Glomerular endothelial cell (primary cell): ENCODE data around the gene ST8SIA2. TPM values are rescaled to one million over a fixed set of nuclear protein-coding genes. Genes with fewer than 3 reads are reported as not detected.

Experiments used
- DNase-seq: peaks from one replicate; pipeline ENCODE4 v3.0.0-alpha.2; 2011; ENCODE audit warnings: low read depth, low spot score; ENCODE audit errors: extremely low read depth
- total RNA-seq: library from RNA; depleted of rRNA; stranded (reverse); fragments of >200 nt; gene quantifications from 2 replicates; pipeline ENCODE4 v1.2.3, GENCODE V29; 2015

The ST8SIA2 gene
- total RNA-seq, 1 donor from 2014 or later: not detected

DNA sequence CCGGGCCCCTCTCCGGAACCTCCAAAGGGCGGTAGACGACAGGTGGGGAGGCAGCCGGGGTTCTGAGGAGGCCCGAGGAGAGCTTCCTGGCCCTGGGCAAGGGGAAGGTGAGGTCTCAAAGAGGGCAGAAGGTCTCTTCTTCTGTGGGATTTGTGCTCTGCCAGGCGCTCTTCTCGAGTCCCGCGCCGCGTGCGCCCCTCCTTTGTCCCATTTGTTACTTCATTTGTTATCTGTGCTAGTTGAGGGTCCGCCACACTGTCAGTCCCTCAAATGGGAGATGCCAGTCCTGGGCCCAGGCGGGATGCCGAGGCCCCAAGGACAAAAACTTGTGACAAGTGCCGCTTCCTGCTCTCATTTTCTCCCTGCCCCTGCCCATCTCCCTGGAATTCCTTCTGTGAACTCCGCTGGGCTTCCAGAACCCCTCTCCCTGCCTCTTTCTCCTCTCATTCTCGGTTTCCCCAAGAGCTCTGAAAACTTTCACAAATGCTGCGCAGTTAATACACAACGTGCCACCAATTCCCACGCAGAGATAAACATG lies 1.5 kb downstream of the ST8SIA2 start:
- DNase-seq: no peak

DNA sequence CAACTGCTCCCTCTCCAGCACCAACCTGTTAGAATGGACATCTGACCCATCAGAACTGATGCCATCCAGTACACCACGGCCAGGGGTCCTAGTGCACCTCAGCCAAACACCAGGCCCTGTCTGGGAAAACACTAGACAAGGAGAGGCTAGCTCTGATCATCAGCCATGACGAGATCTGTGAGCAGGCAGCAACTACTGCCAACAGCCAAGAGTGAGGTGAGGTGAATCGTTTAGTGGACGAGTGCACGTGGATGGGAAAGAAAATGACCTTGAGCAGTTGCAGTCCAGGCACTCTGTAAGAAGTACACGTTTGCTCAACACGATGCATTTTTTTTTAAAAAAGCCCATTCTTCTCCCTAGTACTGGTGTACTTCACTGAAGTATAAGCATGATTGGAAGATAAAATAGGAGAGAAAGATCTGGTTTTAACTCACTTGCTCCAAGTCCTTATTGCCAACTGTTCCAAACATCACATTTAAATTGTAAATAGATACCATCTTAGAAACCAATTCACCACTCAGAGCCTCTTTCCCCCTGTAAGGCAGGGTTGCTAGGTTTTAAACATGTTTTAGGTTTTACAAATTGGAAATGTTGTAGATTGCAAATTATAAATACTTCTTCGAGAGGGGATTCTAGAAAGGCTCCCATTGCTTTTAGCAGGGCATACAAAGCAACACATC lies 5.7 kb downstream of the ST8SIA2 start:
- DNase-seq: no peak

GRCh38 chr15:92400573-92400972 lies 6.9 kb downstream of the ST8SIA2 start:
- no peak for DNase-seq

GRCh38 chr15:92400980-92401787 lies 7.5 kb downstream of the ST8SIA2 start:
- no peak for DNase-seq

- DNase-seq: no peak
Measured at GRCh38 chr15:92402751-92403150, 9.1 kb downstream of the ST8SIA2 start.

DNA sequence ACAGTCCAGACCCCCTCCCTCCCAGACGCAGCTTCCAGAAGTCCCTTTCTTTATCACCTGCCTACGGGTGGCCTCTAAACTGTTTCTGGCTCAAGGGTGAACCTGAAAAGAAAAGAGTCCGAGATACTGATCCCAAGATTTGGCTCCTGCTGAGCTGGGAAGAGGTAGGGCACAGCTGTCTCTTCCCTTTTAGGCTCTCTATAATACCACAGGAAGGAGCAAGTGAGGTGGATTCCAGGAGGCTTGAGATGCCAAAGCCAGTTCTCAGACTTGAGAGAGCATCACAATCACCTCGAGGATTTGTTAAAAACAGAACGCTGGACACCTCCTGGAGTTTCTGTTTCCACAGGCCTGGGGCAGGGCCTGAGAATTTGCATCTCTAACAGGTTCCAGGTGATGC lies 12.3 kb downstream of the ST8SIA2 start:
- DNase-seq: no peak

- no peak for DNase-seq
Measured at GRCh38 chr15:92407321-92407720, 13.6 kb downstream of the ST8SIA2 start.

DNA sequence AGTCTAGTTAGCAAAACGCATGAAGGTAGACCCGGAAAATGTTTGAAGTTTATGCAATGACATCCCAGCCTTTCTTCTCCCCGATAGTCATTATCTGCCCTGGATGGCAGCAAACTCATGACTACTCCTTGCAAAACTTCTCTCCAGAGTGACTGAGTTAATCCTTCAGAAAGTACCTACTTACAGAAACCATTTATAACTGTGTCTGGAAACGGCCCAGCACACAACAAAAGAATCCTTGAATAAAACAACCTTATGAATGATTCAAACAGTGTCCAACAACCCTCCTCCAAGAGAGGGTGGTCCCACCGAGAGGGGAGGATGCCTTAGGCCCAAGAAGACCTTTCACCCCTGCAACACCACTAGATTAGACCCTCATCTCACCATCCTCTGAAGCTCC lies 14.2 kb downstream of the ST8SIA2 start:
- no peak for DNase-seq

GRCh38 chr15:92409006-92409405 lies 15.3 kb downstream of the ST8SIA2 start:
- DNase-seq: no peak

GRCh38 chr15:92409521-92409920 lies 15.8 kb downstream of the ST8SIA2 start:
- no peak for DNase-seq

DNA sequence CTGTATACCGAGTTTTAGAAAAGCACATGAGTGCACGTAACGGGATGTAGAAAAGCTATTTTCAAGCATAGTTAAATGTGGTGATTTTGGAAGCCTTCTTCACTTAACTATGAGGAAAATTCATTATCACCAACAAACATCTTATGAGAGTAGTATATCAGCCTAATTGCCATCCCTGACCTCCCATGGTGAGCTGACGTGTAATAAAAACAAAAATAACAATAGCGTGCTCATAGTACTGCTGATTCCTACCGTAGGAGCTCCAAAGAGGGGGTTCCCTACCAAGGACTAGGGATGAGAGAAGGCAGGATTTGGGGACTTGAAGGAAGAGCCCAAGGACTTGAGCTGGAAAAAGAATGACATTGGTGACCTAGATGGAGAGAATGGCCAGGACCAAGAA lies 16.9 kb downstream of the ST8SIA2 start:
- no peak for DNase-seq

DNA sequence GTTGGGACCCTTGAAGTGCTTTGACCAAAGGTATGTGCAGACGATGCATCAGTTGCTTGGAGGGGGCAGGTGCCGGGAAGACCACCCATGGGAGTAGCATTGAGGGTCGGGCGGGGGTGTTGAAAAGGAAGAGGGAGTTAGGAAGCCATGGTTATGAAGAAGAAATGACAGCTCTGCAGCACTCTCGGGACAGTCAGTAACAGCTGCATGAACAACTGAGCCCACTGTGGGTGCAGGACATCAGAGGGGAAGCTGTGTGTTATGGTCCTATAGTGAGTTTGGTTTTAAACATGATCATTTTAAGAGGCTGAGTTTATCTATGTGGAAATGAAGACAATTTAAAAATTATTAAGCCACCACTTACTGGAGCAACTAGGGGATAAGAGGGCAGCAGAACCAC lies 17.6 kb downstream of the ST8SIA2 start:
- DNase-seq: no peak

DNA sequence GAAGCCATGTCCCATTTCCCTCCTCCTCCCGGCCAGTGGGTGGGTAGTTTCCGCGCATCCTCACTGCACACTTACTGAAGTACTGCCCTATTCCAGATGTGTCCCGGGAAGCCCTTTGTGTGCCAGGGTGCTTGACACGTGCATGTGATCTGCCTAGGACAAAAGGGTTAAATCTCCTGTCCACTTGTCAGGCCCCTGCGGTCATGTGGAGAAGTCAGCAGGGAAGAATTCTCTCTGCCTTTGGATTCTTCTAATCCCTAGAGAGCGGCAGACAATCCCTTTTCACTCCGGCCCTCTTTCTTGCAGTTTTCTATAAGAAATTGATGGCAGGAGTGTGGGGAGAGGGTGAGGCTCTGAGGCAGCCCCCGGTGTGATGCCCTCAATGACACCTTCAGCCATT lies 19.8 kb downstream of the ST8SIA2 start:
- DNase-seq: no peak

- no peak for DNase-seq
Measured at GRCh38 chr15:92415639-92416297, 22.1 kb downstream of the ST8SIA2 start.

DNA sequence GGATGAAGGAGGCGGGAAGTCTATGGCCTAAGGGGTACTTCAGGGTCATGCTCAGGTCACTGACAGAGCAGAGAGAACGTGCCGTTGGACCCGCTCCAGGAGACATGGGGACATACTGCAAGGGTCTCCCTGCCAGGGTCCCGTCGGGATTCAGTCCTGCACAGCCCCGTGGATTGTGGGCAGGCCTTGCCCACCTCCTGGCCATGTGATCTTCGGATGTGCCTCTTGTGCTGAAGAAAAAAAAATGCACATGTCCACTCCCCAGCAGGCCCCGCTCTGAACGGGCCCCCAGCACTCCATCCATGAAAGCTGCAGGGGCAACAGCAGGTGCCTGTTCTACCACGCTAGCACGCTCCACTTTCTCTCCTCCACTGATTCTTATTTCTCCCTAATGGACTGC lies 22.9 kb downstream of the ST8SIA2 start:
- DNase-seq: no peak

GRCh38 chr15:92417716-92418115 lies 24.0 kb downstream of the ST8SIA2 start:
- DNase-seq: no peak

DNA sequence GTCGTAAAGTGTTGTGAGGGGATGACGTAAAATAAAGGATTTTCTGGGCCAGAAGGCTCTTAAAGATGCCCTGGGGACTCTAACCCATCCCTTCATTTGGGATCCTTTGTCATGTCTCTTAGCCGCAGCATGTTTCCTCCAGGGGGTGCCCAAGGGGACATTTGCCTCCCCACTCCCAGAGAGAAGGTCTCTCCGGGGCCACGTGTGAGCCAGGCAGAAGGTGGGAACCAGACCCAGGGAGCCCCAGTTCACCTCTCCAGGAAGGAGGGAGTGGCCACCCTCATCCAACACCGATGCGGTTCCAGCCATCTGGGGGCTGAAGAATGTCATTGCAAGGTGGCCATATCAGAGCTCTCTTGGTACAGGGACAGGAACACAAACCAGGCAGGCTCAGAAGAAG lies 25.2 kb downstream of the ST8SIA2 start:
- DNase-seq: no peak

GRCh38 chr15:92421976-92422375 lies 28.3 kb downstream of the ST8SIA2 start:
- no peak for DNase-seq

- no peak for DNase-seq
Measured at GRCh38 chr15:92425578-92426225, 32.0 kb downstream of the ST8SIA2 start.

DNA sequence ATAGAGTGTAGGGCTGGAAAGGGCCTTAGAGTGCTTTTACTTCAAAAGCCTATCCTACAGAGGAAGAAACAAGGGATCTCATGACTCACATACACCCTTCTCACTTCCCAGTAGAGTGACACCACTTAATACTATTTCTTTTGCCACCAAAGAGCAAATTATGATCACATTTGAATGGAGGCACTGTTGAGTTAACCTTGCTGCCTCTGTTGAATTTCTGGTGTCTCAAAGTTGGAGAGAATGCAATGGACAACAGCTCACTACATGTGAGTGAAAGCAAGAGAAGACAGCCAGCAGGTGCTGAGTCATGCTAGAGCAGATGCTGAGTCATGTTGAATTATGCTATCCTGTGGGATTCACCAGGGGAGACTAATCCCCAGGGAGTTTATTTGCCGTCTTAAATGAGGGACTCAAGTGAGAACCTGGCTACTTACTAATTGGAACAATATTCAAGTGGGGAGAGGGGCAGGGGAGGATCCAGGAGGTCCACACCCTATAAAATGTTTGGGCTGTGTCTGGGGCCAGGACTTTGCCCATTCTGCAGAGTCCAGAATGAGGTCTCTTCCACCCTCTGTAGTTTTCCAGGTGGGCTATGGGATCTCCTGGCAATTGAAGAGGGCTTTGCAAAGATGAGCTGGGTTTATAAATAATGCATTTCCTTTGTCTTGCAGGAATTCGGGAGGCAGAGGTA lies 35.8 kb downstream of the ST8SIA2 start:
- DNase-seq: no peak

- DNase-seq: no peak
Measured at GRCh38 chr15:92430069-92430440, 36.4 kb downstream of the ST8SIA2 start.
